Type B pancreatic cell (in vitro differentiated cells): ENCODE data around the gene GIPC2. TPM values are rescaled to one million over a fixed set of nuclear protein-coding genes. Genes with fewer than 3 reads are reported as not detected.
A peak's percentile ranks its signal among the peaks of the same experiment; 100 is the strongest.
"Not testable (repeated sequence)": the region's sequence is repeated elsewhere in the genome, so short reads cannot be mapped to it uniquely, and the experiment has no call there.

Experiments used
- DNase-seq: peaks from one replicate; pipeline ENCODE4 v3.0.0; 2021; ENCODE audit warnings: mixed read lengths; ENCODE audit not compliant: unreplicated experiment; ENCODE audit errors: extremely low spot score
- H3K27ac Mint-ChIP-seq: 2 replicates; pipeline ENCODE4 v1.8.0; 2021; ENCODE audit warnings: mild to moderate bottlenecking, mixed read lengths
- H3K27me3 Mint-ChIP-seq: 2 replicates; pipeline ENCODE4 v1.8.0; 2021; ENCODE audit warnings: mixed read lengths
- H3K36me3 Mint-ChIP-seq: 2 replicates; pipeline ENCODE4 v1.8.0; 2021; ENCODE audit warnings: mixed read lengths
- H3K4me1 Mint-ChIP-seq: one replicate; pipeline ENCODE4 v1.8.0; 2021; ENCODE audit warnings: mixed read lengths; ENCODE audit not compliant: unreplicated experiment
- H3K4me3 Mint-ChIP-seq: 2 replicates; pipeline ENCODE4 v1.8.0; 2021; ENCODE audit warnings: mild to moderate bottlenecking, mixed read lengths
- H3K9me3 Mint-ChIP-seq: 2 replicates; pipeline ENCODE4 v1.8.0; 2021; ENCODE audit warnings: mixed read lengths
- CTCF ChIP-seq: fragments of 200-600 bp; sonication (generic); conservative IDR thresholded peaks from 2 replicates; pipeline ENCODE4 v1.5.0; 2021; ENCODE audit warnings: antibody characterized with exemption, mild to moderate bottlenecking
- total RNA-seq: library from RNA; stranded (reverse); gene quantifications from 2 replicates; pipeline ENCODE4 v1.2.1, GENCODE V29; 2021; ENCODE audit warnings: low replicate concordance

GIPC2 gene
- total RNA-seq, 1 donor from 2014 or later = 2.9 TPM

GRCh38 chr1:78058670-78059069 is 12.9 kb downstream of the GIPC2 start:
- Mint-ChIP-seq H3K27ac (no peak overlapping the region), H3K4me1 (no peaks in the 10 kb centered on the region), H3K27me3 (no peaks in the 10 kb centered on the region), H3K9me3 (no peaks in the 10 kb centered on the region), H3K4me3 (no peak overlapping the region), H3K36me3 (no peaks in the 10 kb centered on the region)
- TF ChIP-seq CTCF = no peak
- DNase-seq = no peak

GRCh38 chr1:78060857-78061563 is 15.2 kb downstream of the GIPC2 start:
- Mint-ChIP-seq H3K9me3 (no peaks in the 10 kb centered on the region), H3K4me3 (no peak overlapping the region), H3K27ac (no peak overlapping the region), H3K27me3 (no peaks in the 10 kb centered on the region), H3K36me3 (no peaks in the 10 kb centered on the region), H3K4me1 (no peaks in the 10 kb centered on the region)
- peak; percentile 43 for TF ChIP-seq CTCF
- no peak for DNase-seq

- no peak overlapping the region for H3K4me3 Mint-ChIP-seq
- H3K27ac Mint-ChIP-seq = no peak overlapping the region
- H3K36me3 Mint-ChIP-seq = no peaks in the 10 kb centered on the region
- no peak for DNase-seq
- no peak for TF ChIP-seq CTCF
- no peaks in the 10 kb centered on the region for H3K4me1 Mint-ChIP-seq
- H3K27me3 Mint-ChIP-seq = no peaks in the 10 kb centered on the region
- no peaks in the 10 kb centered on the region for H3K9me3 Mint-ChIP-seq
Observed at GRCh38 chr1:78061825-78062523, 16.2 kb downstream of the GIPC2 start.

- H3K27ac Mint-ChIP-seq, H3K36me3 Mint-ChIP-seq, H3K4me1 Mint-ChIP-seq, H3K27me3 Mint-ChIP-seq, H3K9me3 Mint-ChIP-seq, H3K4me3 Mint-ChIP-seq, DNase-seq: not testable (repeated sequence)
Observed at GRCh38 chr1:78064886-78065285, 19.1 kb downstream of the GIPC2 start.

- H3K27ac Mint-ChIP-seq = no peak overlapping the region
Observed at GRCh38 chr1:78068681-78069283, 23.0 kb downstream of the GIPC2 start.

More at GRCh38 chr1:78068681-78069283, 23.0 kb downstream of the GIPC2 start:
- H3K27me3 Mint-ChIP-seq = no peaks in the 10 kb centered on the region
- TF ChIP-seq CTCF = no peak
- H3K36me3 Mint-ChIP-seq = no peaks in the 10 kb centered on the region
- H3K4me3 Mint-ChIP-seq = no peak overlapping the region
- no peak for DNase-seq
- peaks cover 8% of the 10 kb centered on the region for H3K4me1 Mint-ChIP-seq
- no peaks in the 10 kb centered on the region for H3K9me3 Mint-ChIP-seq
